Fibroblast of lung (primary cell): Measurements from ENCODE around the gene TP73. TPM values are rescaled to one million over a fixed set of nuclear protein-coding genes. Genes with fewer than 3 reads are reported as not detected.

Source experiments
- DNase-seq, 2 donors: peaks; one replicate each; pipeline versions ENCODE4 v3.0.0 to v3.0.0-alpha.2; 2010; ENCODE audit warnings: low read depth in 2 of 2
- H2AFZ ChIP-seq: 2 replicates; pipeline ENCODE4 v1.5.1; 2012; ENCODE audit warnings: low read length, control low read depth, inconsistent platforms
- H3K27ac ChIP-seq: 2 replicates; pipeline ENCODE4 v1.5.1; 2011; ENCODE audit warnings: low read length, control low read depth; ENCODE audit not compliant: insufficient read depth
- H3K27me3 ChIP-seq: 2 replicates; pipeline ENCODE4 v1.5.1; 2011; ENCODE audit warnings: mild to moderate bottlenecking, low read length; ENCODE audit not compliant: control insufficient read depth, insufficient read depth
- H3K36me3 ChIP-seq: 2 replicates; pipeline ENCODE4 v1.5.1; 2011; ENCODE audit warnings: low read length; ENCODE audit not compliant: control insufficient read depth, insufficient read depth
- H3K4me1 ChIP-seq: 2 replicates; pipeline ENCODE4 v1.5.1; 2011; ENCODE audit warnings: low read length; ENCODE audit not compliant: control insufficient read depth, insufficient read depth; ENCODE audit errors: extremely low read depth
- H3K4me2 ChIP-seq: 2 replicates; pipeline ENCODE4 v1.5.1; 2011; ENCODE audit warnings: low read length, control low read depth; ENCODE audit not compliant: insufficient read depth; ENCODE audit errors: extremely low read depth
- H3K4me3 ChIP-seq, 4 experiments: fragments of 200-600 bp in 1 of 4; sonication (generic) in 1 of 4; replicated peaks in 1 of 4; 2 replicates each; pipeline ENCODE4 v1.5.1; 2011 to 2016; ENCODE audit warnings: low read length in 4 of 4, low read depth in 3 of 4, mild to moderate bottlenecking in 3 of 4, control low read depth in 2 of 4, inconsistent platforms in 1 of 4, mixed read lengths in 1 of 4; ENCODE audit not compliant: insufficient read depth in 1 of 4; ENCODE audit errors: control extremely low read depth in 1 of 4
- H3K79me2 ChIP-seq: 2 replicates; pipeline ENCODE4 v1.5.1; 2012; ENCODE audit warnings: mild to moderate bottlenecking, low read length, inconsistent platforms; ENCODE audit not compliant: control insufficient read depth, insufficient read depth
- H3K9ac ChIP-seq: 2 replicates; pipeline ENCODE4 v1.5.1; 2011; ENCODE audit warnings: mild to moderate bottlenecking, low read length, control low read depth; ENCODE audit not compliant: insufficient read depth
- H3K9me3 ChIP-seq: 2 replicates; pipeline ENCODE4 v1.5.1; 2012; ENCODE audit warnings: low read depth, low read length; ENCODE audit not compliant: control insufficient read depth, insufficient read depth
- H4K20me1 ChIP-seq: 2 replicates; pipeline ENCODE4 v1.5.1; 2011; ENCODE audit warnings: low read length; ENCODE audit not compliant: control insufficient read depth, insufficient read depth; ENCODE audit errors: extremely low read depth
- EZH2 ChIP-seq: IDR thresholded peaks from 2 replicates; pipeline ENCODE4 v1.5.1; 2012; ENCODE audit warnings: low read length, control low read depth, mild to moderate bottlenecking; ENCODE audit errors: missing control alignments
- polyA plus RNA-seq, 2 donors: library from polyadenylated mRNA; depleted of rRNA in 1 of 2; stranded (reverse) in 1 of 2; unstranded in 1 of 2; fragments of >200 nt; gene quantifications; 2 replicates each; pipeline ENCODE4 v1.2.1, GENCODE V29; 2011 to 2012; ENCODE audit warnings: missing spikeins in 1 of 2
- total RNA-seq: library from RNA; depleted of rRNA; stranded (reverse); fragments of >200 nt; gene quantifications from 2 replicates; pipeline ENCODE4 v1.2.1, GENCODE V29; 2014
- TF ChIP-seq, protein P1 (sequence below), 2 donors: IDR thresholded peaks in 1 of 2; conservative IDR thresholded peaks in 1 of 2; 1 replicate in 1 of 2; 2 replicates in 1 of 2; pipeline ENCODE4 v1.5.1; 2011 to 2012; ENCODE audit warnings: low read length in 2 of 2, control low read depth in 1 of 2, inconsistent platforms in 1 of 2, low read depth in 1 of 2, mild to moderate bottlenecking in 1 of 2

The TP73 gene
- total and polyA plus RNA-seq, 2 donors (not counting 1 experiment from before 2014, with no cell fraction given) = not detected

DNA sequence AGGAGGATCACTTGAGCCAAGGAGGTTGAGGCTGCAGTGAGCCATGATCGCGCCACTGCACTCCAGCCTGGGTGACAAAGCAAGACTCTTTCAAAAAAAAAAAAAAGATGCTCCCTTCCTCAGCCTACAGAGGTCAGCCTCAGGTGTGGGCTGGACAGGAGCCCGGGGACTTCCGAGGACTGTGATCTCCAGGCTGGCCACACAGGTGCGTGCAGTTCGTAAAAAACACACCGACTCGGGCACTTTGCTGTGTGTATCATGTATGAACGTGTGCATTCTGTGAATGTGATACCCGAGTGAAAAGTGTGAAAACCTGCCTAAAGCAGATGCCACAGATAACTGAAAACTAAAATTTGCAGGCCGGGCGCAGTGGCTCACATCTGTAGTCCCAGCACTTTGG is 91.5 kb downstream of the TP73 start:
- DNase-seq = no peak
- Histone ChIP-seq H3K27ac (no peak overlapping the region), H3K9ac (no peak overlapping the region), H3K4me1 (peaks cover 4% of the 10 kb centered on the region), H3K4me2 (no peak overlapping the region), H3K27me3 (no peaks in the 10 kb centered on the region), H3K36me3 (peaks cover 6% of the 10 kb centered on the region), H2AFZ (no peak overlapping the region), H3K9me3 (no peaks in the 10 kb centered on the region), H3K79me2 (no peaks in the 10 kb centered on the region), H3K4me3 (no peak overlapping the region), H4K20me1 (no peaks in the 10 kb centered on the region)
- TF ChIP-seq EZH2 = no peak
- TF ChIP-seq, protein P1, sequence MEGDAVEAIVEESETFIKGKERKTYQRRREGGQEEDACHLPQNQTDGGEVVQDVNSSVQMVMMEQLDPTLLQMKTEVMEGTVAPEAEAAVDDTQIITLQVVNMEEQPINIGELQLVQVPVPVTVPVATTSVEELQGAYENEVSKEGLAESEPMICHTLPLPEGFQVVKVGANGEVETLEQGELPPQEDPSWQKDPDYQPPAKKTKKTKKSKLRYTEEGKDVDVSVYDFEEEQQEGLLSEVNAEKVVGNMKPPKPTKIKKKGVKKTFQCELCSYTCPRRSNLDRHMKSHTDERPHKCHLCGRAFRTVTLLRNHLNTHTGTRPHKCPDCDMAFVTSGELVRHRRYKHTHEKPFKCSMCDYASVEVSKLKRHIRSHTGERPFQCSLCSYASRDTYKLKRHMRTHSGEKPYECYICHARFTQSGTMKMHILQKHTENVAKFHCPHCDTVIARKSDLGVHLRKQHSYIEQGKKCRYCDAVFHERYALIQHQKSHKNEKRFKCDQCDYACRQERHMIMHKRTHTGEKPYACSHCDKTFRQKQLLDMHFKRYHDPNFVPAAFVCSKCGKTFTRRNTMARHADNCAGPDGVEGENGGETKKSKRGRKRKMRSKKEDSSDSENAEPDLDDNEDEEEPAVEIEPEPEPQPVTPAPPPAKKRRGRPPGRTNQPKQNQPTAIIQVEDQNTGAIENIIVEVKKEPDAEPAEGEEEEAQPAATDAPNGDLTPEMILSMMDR (conservative IDR thresholded peaks at IDR 0.05 in 1 of 2, IDR thresholded peaks at IDR 0.05 in 1 of 2; ENCODE audit: low read depth in 1 of 2, low read length in 2 of 2) = no peak

DNA sequence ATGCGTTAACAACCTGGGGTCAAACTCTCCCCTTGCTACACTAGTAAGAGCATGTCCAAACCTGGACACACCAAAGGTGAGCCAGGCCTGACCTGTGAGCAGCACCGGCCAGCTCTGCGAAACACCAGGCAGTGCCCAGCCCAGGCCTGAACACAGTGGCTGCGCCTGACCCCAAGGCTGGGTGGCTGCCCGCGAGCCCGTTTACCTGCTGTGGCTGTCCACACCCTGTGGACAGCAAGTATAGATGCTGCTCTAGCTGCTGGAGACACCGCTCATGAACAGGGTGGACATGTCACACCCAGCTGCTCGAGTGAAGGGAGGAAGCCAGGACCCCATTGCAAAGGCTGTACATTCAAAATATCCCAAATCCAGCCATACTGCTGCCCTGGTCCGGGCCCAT is 92.3 kb downstream of the TP73 start:
- no peaks in the 10 kb centered on the region for H4K20me1 ChIP-seq
- DNase-seq = no peak

DNA sequence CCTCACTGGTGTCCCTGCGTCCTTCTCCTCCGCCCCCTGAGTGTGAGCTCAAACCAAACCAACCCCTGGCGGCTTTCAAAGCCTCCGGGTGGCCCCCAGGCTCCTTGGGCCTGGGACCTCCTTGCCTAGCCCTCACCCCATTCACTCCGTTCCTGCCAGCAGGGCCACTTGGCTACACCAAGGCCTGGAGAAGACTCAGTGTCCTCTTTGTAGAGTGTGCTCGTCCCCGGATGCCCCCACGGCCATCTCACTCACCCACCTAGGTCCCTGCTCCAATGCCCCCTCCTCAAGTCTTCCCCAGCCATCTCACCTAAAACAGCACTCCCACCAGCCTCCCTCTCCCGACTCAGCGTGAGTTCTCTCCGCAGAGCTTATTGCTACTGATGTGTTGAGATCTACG is 92.8 kb downstream of the TP73 start:
- no peak overlapping the region for H2AFZ ChIP-seq
- H3K27me3 ChIP-seq = no peaks in the 10 kb centered on the region
- H3K4me3 ChIP-seq = no peak overlapping the region
- no peaks in the 10 kb centered on the region for H4K20me1 ChIP-seq
- no peak for DNase-seq
- H3K4me2 ChIP-seq = no peak overlapping the region
- H3K9ac ChIP-seq = no peak overlapping the region
- no peaks in the 10 kb centered on the region for H3K79me2 ChIP-seq
- H3K9me3 ChIP-seq = no peaks in the 10 kb centered on the region
- no peak for TF ChIP-seq EZH2
- TF ChIP-seq, protein P1 (conservative IDR thresholded peaks at IDR 0.05 in 1 of 2, IDR thresholded peaks at IDR 0.05 in 1 of 2; ENCODE audit: low read depth in 1 of 2, low read length in 2 of 2) = no peak
- peaks cover 3% of the 10 kb centered on the region for H3K36me3 ChIP-seq
- no peak overlapping the region for H3K27ac ChIP-seq
- H3K4me1 ChIP-seq = peaks cover 4% of the 10 kb centered on the region

More for the DNA sequence above, 92.3 kb downstream of the TP73 start:
- Histone ChIP-seq H3K27me3 (no peaks in the 10 kb centered on the region), H3K27ac (no peak overlapping the region), H3K4me3 (no peak overlapping the region), H2AFZ (no peak overlapping the region), H3K4me1 (peaks cover 4% of the 10 kb centered on the region), H3K79me2 (no peaks in the 10 kb centered on the region), H3K9me3 (no peaks in the 10 kb centered on the region), H3K36me3 (peaks cover 6% of the 10 kb centered on the region), H3K9ac (no peak overlapping the region), H3K4me2 (no peak overlapping the region)
- TF ChIP-seq EZH2 = no peak
- TF ChIP-seq, protein P1 (conservative IDR thresholded peaks at IDR 0.05 in 1 of 2, IDR thresholded peaks at IDR 0.05 in 1 of 2; ENCODE audit: low read depth in 1 of 2, low read length in 2 of 2) = no peak
